Fibroblast of villous mesenchyme (primary cell): ENCODE measurements around the gene FOXK2. TPM values are rescaled to one million over a fixed set of nuclear protein-coding genes. Genes with fewer than 3 reads are reported as not detected.

ENCODE experiments used
- DNase-seq: peaks from one replicate; pipeline ENCODE4 v3.0.0-alpha.2; 2010; ENCODE audit warnings: low read depth
- H3K4me3 ChIP-seq: 2 replicates; pipeline ENCODE4 v1.5.1; 2011; ENCODE audit warnings: low read depth, mild to moderate bottlenecking, low read length
- total RNA-seq: library from RNA; depleted of rRNA; stranded (reverse); fragments of >200 nt; gene quantifications from 2 replicates; pipeline ENCODE4 v1.2.3, GENCODE V29; 2012
- TF ChIP-seq, protein P1 (sequence below): IDR thresholded peaks from 2 replicates; pipeline ENCODE4 v1.5.1; 2012; ENCODE audit warnings: low read depth, mild to moderate bottlenecking, low read length; ENCODE audit not compliant: insufficient read depth

The FOXK2 gene
- total RNA-seq, 1 donor = 46.6 TPM

DNA sequence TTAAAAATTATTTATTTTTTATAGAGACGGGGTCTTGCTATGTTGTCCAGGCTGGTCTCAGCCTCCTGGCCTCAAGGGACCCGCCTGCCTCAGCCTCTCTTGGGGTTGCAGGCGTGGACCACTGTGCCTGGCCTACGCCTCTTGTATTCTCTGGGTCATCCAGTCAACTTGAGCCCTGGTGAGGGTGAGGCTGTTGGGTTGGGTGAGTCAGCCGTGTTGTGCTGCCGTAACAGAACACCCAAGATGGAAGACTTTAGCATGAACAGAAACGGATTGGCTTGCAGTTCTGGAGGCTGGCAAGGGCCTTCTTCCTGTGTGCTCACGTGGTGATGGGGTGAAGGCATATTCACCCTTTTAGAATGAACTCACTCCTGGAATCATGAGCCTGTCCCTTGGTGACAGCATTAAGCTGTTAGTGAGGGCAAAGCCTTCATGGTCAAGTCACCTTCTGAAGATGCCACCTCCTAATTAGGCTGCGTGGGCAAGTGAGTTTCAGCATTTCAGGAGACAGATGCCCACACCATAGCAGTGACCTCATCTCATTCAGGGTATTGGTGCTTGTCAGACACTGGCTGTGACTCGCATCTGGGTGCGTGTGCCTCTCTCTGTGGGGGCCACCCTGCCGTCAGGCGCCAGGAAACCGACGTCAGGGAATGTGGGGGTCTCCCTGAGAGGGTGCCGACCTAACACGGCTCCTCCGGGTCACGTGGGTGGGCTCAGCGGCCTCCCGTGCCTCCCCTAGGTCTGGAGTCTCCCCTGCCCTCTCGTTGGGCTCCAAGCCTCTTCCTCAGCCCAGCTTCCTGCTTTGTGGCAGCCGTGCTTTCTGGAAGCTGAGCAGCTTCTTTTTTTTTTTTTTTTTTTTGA, 79.0 kb downstream of the FOXK2 start:
- peak; percentile 27 for DNase-seq
- H3K4me3 ChIP-seq = no peak overlapping the region
- TF ChIP-seq, protein P1, sequence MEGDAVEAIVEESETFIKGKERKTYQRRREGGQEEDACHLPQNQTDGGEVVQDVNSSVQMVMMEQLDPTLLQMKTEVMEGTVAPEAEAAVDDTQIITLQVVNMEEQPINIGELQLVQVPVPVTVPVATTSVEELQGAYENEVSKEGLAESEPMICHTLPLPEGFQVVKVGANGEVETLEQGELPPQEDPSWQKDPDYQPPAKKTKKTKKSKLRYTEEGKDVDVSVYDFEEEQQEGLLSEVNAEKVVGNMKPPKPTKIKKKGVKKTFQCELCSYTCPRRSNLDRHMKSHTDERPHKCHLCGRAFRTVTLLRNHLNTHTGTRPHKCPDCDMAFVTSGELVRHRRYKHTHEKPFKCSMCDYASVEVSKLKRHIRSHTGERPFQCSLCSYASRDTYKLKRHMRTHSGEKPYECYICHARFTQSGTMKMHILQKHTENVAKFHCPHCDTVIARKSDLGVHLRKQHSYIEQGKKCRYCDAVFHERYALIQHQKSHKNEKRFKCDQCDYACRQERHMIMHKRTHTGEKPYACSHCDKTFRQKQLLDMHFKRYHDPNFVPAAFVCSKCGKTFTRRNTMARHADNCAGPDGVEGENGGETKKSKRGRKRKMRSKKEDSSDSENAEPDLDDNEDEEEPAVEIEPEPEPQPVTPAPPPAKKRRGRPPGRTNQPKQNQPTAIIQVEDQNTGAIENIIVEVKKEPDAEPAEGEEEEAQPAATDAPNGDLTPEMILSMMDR = no peak

DNA sequence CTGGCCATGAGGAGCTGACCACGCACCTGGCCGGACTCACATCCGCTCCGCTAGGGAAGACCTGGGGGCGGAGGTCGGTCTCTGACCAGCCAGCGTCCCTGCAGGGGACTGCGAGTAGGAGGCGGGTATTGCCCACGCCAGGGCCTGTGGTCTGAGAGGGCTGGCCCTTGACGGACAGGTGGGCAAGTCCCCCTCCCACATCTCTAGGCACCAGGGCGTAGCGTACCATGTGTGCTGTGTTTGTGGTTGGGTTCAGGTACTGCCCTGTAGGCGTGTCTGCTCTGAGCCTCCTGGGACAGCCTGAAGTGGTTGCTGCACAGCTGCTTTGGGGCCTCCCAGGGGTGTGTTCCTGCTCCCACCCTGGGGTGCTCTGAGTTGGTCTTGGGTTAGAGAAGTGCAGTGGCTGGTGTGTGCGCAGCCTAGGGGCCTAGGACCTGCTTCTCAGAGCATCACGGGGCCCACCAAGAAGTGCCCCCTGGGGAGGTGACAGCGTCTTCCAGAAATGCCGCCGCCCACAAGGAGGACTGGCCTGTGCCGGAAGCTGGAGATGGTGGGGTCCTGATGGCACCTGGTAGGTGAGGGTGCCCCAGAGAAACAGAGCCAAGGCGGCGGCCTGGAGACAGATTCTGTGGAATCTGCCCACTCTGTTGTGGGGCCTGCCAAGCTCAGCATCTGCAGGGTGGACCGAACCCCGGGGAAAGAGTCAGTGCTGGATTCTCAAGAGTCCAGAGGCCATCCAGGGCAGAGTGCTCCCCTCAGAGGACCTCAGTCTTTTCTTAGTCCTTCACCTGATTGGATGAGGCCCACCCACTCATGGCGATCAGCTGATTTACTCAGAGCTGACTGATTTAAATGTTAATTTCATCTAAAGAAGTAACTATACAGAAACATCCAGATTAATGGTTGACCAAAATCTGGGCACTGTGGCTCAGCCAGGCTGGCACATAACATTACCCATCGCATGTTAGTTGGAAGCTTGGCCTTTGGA, 80.4 kb downstream of the FOXK2 start:
- no peak for DNase-seq

DNA sequence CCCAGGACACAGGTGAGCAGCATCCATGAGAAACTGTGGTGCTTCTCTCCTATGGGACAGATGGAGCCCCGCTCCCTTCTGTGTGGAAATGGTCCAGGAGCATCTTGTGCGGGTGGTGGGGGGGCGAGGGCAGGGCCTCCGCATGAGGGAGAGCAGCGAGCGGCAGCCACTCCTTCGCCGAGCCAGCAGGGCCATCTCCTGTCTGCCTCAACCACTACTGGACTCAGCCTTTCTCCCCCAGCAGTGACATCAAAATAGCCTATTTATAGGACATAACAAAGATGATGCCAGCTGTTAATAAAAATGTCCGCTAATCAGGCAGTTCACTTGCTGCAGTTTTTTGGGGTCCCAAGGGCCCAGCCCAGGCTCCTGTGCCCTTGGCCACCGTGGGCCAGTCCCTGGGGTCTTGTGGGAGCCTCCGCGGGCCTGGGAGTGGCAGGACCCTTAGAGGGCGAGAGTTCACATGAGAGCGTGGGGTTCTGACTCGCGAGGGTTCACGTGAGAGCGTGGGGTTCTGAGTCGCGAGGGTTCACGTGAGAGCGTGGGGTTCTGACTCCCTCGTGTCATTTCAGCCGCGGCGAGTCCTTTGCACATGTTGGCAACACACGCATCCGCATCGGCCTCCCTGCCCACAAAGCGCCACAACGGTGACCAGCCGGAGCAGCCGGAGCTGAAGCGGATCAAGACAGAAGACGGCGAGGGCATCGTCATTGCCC, 81.4 kb downstream of the FOXK2 start:
- H3K4me3 ChIP-seq = no peak overlapping the region
- TF ChIP-seq, protein P1 = no peak
- no peak for DNase-seq

More for the DNA sequence above, 80.4 kb downstream of the FOXK2 start:
- H3K4me3 ChIP-seq = no peak overlapping the region
- TF ChIP-seq, protein P1 = no peak

DNA sequence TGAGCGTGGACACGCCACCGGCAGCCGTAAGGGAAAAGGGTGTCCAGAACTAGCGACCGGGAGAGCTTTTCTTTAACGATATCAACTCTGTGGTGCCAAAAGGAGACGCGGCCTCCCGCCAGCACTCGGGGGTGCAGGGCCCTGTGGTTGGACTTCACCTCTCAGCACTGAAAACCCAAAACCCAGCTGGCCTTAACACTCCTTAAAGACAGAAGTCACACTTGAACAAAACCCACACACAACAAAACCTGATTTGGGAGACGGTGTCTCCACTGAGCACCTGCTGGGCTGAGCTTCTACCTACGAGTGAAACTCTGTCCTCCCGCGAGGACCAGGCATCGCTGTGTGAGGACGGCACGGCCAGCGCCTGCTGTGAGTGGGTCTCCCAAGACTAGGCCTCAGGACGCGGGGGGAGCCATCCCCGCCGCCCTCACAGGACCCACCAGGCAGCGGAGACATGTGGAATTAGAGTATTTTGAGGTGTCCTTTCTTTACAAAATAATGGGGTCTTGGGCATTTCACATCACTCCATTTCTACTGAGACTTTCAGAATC, 82.0 kb downstream of the FOXK2 start:
- TF ChIP-seq, protein P1 = no peak
- DNase-seq = no peak
- no peak overlapping the region for H3K4me3 ChIP-seq

DNA sequence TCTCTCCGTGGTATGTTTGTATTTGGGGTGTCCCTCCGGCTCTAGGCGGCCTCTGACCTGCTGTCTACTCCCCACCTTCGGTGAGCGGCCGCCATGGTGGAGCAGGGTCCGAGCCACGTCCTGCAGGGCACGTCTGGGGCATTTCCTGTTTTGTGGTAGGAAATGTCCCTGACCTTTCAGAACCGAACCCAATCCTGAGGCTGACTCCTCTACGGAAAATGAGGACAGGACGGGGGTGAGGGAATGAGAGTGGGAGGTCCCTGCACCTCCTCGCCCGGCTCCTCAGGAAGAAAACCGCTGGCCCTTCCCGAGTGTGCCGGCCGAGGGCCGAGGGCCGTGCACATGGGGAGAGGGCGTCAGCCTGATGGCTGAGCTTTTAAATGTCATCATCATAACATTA, 83.0 kb downstream of the FOXK2 start:
- H3K4me3 ChIP-seq = no peak overlapping the region
- no peak for DNase-seq
- TF ChIP-seq, protein P1 = no peak
